G401 (cell line): Measurements from ENCODE around the gene C20orf173. TPM values are rescaled to one million over a fixed set of nuclear protein-coding genes. Genes with fewer than 3 reads are reported as not detected.
A peak's percentile ranks its signal among the peaks of the same experiment; 100 is the strongest.
"Not testable (repeated sequence)": the region's sequence is repeated elsewhere in the genome, so short reads cannot be mapped to it uniquely, and the experiment has no call there.

Experiments
- DNase-seq: peaks from one replicate; pipeline ENCODE4 v3.0.0-alpha.2; 2015; ENCODE audit warnings: low spot score
- in situ Hi-C: cut with HindIII; loops from 2 replicates; pipeline ENCODE4 v1.10.0; 2016; ENCODE audit warnings: low sequenced_read_pairs, mixed read lengths
- total RNA-seq: library from RNA; depleted of rRNA; stranded (reverse); fragments of >200 nt; shearing (Covaris generic); gene quantifications from 2 replicates; pipeline ENCODE4 v1.2.3, GENCODE V29; 2014; rRNA removed

Gene C20orf173
- total RNA-seq: not detected in 2 replicates

- no peak for DNase-seq
- in situ Hi-C loops: no loop called here
Observed at GRCh38 chr20:35529552-35529951, at the start of gene C20orf173. TSS of gene C20orf173 (minus strand) at chr20:35529652. CDS start at chr20:35529373, 279 bp downstream.

- no peak for DNase-seq
Observed at GRCh38 chr20:35579196-35579595, 49.7 kb upstream of the C20orf173 start.

GRCh38 chr20:35578469-35578868 is 49.0 kb upstream of the C20orf173 start:
- no peak for DNase-seq
- in situ Hi-C loops: no loop called here

More at GRCh38 chr20:35579196-35579595, 49.7 kb upstream of the C20orf173 start:
- in situ Hi-C loops: no loop called here

GRCh38 chr20:35576816-35577215 is 47.4 kb upstream of the C20orf173 start:
- in situ Hi-C loops: no loop called here
- no peak for DNase-seq

GRCh38 chr20:35575958-35576357 is 46.5 kb upstream of the C20orf173 start:
- in situ Hi-C loops: no loop called here
- DNase-seq: no peak

- DNase-seq: no peak
- in situ Hi-C loops: no loop called here
Observed at GRCh38 chr20:35572838-35573237, 43.4 kb upstream of the C20orf173 start.

- in situ Hi-C loops: no loop called here
- DNase-seq: no peak
Observed at GRCh38 chr20:35571555-35571954, 42.1 kb upstream of the C20orf173 start.

GRCh38 chr20:35568645-35569044 is 39.2 kb upstream of the C20orf173 start:
- in situ Hi-C loops: no loop called here
- DNase-seq: no peak

GRCh38 chr20:35564905-35565304 is 35.5 kb upstream of the C20orf173 start:
- in situ Hi-C loops: no loop called here

GRCh38 chr20:35563834-35564233 is 34.4 kb upstream of the C20orf173 start:
- DNase-seq: no peak
- in situ Hi-C loops: no loop called here

More at GRCh38 chr20:35564905-35565304, 35.5 kb upstream of the C20orf173 start:
- DNase-seq: no peak

- DNase-seq: no peak
- in situ Hi-C loops: no loop called here
Observed at GRCh38 chr20:35562541-35563110, 33.2 kb upstream of the C20orf173 start.

GRCh38 chr20:35561671-35562070 is 32.2 kb upstream of the C20orf173 start:
- in situ Hi-C loops: no loop called here
- no peak for DNase-seq

- peak; percentile 31 for DNase-seq
- in situ Hi-C loops: no loop called here
Observed at GRCh38 chr20:35561268-35561667, 31.8 kb upstream of the C20orf173 start.

- no peak for DNase-seq
Observed at GRCh38 chr20:35560541-35560940, 31.1 kb upstream of the C20orf173 start.

GRCh38 chr20:35560105-35560511 is 30.7 kb upstream of the C20orf173 start:
- DNase-seq: no peak
- in situ Hi-C loops: no loop called here

More at GRCh38 chr20:35560541-35560940, 31.1 kb upstream of the C20orf173 start:
- in situ Hi-C loops: no loop called here

- in situ Hi-C loops: no loop called here
- DNase-seq: no peak
Observed at GRCh38 chr20:35559042-35559693, 29.7 kb upstream of the C20orf173 start.

GRCh38 chr20:35558451-35558850 is 29.0 kb upstream of the C20orf173 start:
- in situ Hi-C loops: no loop called here
- DNase-seq: no peak

GRCh38 chr20:35556871-35557270 is 27.4 kb upstream of the C20orf173 start:
- no peak for DNase-seq
- in situ Hi-C loops: no loop called here

- in situ Hi-C loops: no loop called here
- DNase-seq: no peak
Observed at GRCh38 chr20:35555951-35556645, 26.6 kb upstream of the C20orf173 start.

- DNase-seq, in situ Hi-C loops: not testable (repeated sequence)
Observed at GRCh38 chr20:35555461-35555860, 26.0 kb upstream of the C20orf173 start.
